ENCODE measurements around the gene TFEB. TPM values are rescaled to one million over a fixed set of nuclear protein-coding genes. Genes with fewer than 3 reads are reported as not detected.

The TFEB gene
- polyA plus RNA-seq, 1 donor: 86.0 TPM

DNA sequence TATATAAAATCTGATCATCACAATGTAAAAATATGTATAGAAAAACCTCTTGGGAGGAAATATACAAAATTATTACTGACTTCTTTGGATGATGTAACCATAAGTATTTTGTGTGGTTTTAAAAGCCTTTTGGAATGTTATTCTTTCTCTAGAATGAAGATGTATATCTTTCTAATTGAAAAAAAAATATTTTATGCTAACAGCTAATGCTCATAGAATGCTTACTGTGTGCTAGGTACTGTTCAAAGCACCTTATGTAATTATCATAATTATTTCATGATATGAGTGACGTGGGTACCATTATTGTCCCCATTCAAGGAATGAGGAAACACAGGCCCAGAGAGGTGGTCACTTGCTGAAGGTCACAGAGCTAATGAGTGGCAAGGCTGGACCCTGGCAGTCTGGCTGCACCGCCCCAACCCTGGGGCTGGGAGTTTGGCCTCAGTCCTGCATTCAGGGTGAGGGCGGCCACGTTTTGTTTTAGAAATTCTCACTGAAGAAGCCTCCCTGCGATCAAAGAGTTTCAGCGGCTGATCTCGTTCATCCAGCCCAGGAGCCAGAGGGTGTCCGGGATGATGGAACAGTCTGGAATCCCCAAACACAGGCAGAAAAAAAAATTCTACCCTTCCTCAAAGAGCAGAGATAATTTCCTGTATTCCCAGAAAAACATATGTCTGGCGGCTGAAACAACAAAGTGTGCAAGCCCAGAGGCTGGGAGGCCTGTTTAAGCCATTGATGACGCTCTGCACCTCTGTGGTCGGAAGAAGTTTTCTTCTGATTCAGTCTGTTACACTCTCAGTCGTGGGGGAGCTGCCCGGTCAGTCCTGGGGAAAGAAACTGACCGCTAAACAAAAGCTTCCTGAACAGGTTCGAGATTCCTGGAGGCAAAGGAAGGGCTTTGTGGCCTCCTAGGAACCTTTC, 37.3 kb downstream of the TFEB start:
- WGBS (ENCODE audit: insufficient coverage, low lambda C conversion rate): 70% methylated on average over 2 of the region's 15 CpGs
- Histone ChIP-seq H3K27me3 (ENCODE audit: control insufficient read depth, insufficient read depth, low read length) (no peaks in the 10 kb centered on the region), H3K9me3 (ENCODE audit: control insufficient read depth, low read depth, low read length) (no peaks in the 10 kb centered on the region), H3K4me3 (ENCODE audit: low read length) (no peak overlapping the region), H3K4me1 (ENCODE audit: control insufficient read depth, insufficient read depth, low read length) (no peaks in the 10 kb centered on the region), H3K36me3 (ENCODE audit: control insufficient read depth, insufficient read depth, low read length) (peaks cover 53% of the 10 kb centered on the region), H3K27ac (ENCODE audit: low read length) (no peak overlapping the region)
- DNase-seq: no peak

- H3K36me3 ChIP-seq (ENCODE audit: control insufficient read depth, insufficient read depth, low read length): peaks cover 40% of the 10 kb centered on the region
Observed at GRCh38 chr6:41696788-41697187, 38.6 kb downstream of the TFEB start.

GRCh38 chr6:41695825-41696224, 39.6 kb downstream of the TFEB start:
- WGBS (ENCODE audit: insufficient coverage, low lambda C conversion rate): no CpG with 5 or more reads among the region's 6 CpGs
- Histone ChIP-seq H3K36me3 (ENCODE audit: control insufficient read depth, insufficient read depth, low read length) (peaks cover 49% of the 10 kb centered on the region), H3K27ac (ENCODE audit: low read length) (no peak overlapping the region), H3K4me3 (ENCODE audit: low read length) (no peak overlapping the region), H3K4me1 (ENCODE audit: control insufficient read depth, insufficient read depth, low read length) (no peaks in the 10 kb centered on the region), H3K9me3 (ENCODE audit: control insufficient read depth, low read depth, low read length) (no peaks in the 10 kb centered on the region), H3K27me3 (ENCODE audit: control insufficient read depth, insufficient read depth, low read length) (no peaks in the 10 kb centered on the region)
- no peak for DNase-seq

More at GRCh38 chr6:41696788-41697187, 38.6 kb downstream of the TFEB start:
- H3K27me3 ChIP-seq (ENCODE audit: control insufficient read depth, insufficient read depth, low read length): no peaks in the 10 kb centered on the region
- no peaks in the 10 kb centered on the region for H3K4me1 ChIP-seq (ENCODE audit: control insufficient read depth, insufficient read depth, low read length)
- no CpG with 5 or more reads among the region's 6 CpGs for WGBS (ENCODE audit: insufficient coverage, low lambda C conversion rate)
- DNase-seq: no peak
- H3K9me3 ChIP-seq (ENCODE audit: control insufficient read depth, low read depth, low read length): no peaks in the 10 kb centered on the region
- H3K27ac ChIP-seq (ENCODE audit: low read length): no peak overlapping the region
- no peak overlapping the region for H3K4me3 ChIP-seq (ENCODE audit: low read length)

GRCh38 chr6:41694815-41695526, 40.4 kb downstream of the TFEB start:
- WGBS (ENCODE audit: insufficient coverage, low lambda C conversion rate): no CpG with 5 or more reads among the region's 6 CpGs
- no peaks in the 10 kb centered on the region for H3K4me1 ChIP-seq (ENCODE audit: control insufficient read depth, insufficient read depth, low read length)
- H3K36me3 ChIP-seq (ENCODE audit: control insufficient read depth, insufficient read depth, low read length): peaks cover 51% of the 10 kb centered on the region
- H3K27me3 ChIP-seq (ENCODE audit: control insufficient read depth, insufficient read depth, low read length): no peaks in the 10 kb centered on the region
- H3K4me3 ChIP-seq (ENCODE audit: low read length): no peak overlapping the region
- no peak for DNase-seq
- H3K27ac ChIP-seq (ENCODE audit: low read length): no peak overlapping the region
- H3K9me3 ChIP-seq (ENCODE audit: control insufficient read depth, low read depth, low read length): no peaks in the 10 kb centered on the region

DNA sequence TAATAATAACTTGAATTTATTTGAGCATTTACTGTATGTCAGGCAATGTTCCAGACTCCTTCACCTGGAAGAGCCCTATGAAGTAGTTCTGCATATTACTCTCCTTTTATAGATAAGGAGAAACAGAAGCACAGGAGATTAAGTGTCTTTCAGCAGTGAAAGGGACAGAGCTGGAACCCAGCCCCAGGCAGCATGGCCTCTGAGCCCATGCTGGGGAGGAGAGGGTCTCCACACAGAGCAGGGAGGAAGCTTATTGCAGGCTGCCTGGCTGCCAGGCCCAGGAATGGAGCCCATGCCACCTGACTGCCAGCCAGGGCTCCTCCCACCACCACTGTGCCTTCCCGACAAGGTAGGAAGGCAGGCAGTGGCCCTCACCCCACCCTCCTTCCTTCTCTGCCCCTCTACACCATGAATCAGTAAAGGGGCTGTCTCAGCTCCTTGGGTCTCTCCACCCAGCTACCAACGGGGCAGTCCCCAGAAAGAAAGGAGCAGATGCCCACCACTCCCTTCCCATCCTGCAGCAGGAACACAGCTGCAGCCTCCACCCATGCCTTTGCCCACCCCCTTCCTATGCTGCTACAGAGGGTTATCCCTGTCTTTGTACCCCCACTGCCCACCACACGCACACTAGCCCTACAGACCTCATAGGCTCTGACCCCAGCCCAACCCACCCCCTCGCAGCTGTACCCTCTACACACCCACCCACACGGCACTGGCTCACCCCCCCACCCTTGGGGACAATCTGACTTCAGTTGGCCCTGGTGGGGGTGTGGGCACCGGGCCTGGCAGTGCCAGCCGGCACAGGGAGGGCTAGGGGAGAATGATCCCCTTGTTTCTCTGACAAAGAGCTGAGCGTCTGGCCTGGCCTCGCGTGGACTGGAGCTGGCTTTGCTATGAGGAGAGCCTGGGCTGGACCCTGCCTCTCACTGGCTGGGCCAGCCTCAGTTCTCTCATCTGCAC, 41.8 kb downstream of the TFEB start:
- DNase-seq: no peak
- Histone ChIP-seq H3K36me3 (ENCODE audit: control insufficient read depth, insufficient read depth, low read length) (peaks cover 52% of the 10 kb centered on the region), H3K4me1 (ENCODE audit: control insufficient read depth, insufficient read depth, low read length) (no peaks in the 10 kb centered on the region), H3K4me3 (ENCODE audit: low read length) (no peak overlapping the region), H3K27me3 (ENCODE audit: control insufficient read depth, insufficient read depth, low read length) (no peaks in the 10 kb centered on the region), H3K9me3 (ENCODE audit: control insufficient read depth, low read depth, low read length) (no peaks in the 10 kb centered on the region), H3K27ac (ENCODE audit: low read length) (no peak overlapping the region)
- WGBS (ENCODE audit: insufficient coverage, low lambda C conversion rate): no CpG with 5 or more reads among the region's 10 CpGs

GRCh38 chr6:41692730-41693129, 42.7 kb downstream of the TFEB start:
- Histone ChIP-seq H3K27me3 (ENCODE audit: control insufficient read depth, insufficient read depth, low read length) (no peaks in the 10 kb centered on the region), H3K36me3 (ENCODE audit: control insufficient read depth, insufficient read depth, low read length) (peaks cover 54% of the 10 kb centered on the region), H3K4me3 (ENCODE audit: low read length) (no peak overlapping the region), H3K27ac (ENCODE audit: low read length) (no peak overlapping the region), H3K9me3 (ENCODE audit: control insufficient read depth, low read depth, low read length) (no peaks in the 10 kb centered on the region), H3K4me1 (ENCODE audit: control insufficient read depth, insufficient read depth, low read length) (no peaks in the 10 kb centered on the region)
- no peak for DNase-seq
- no CpG with 5 or more reads among the region's 2 CpGs for WGBS (ENCODE audit: insufficient coverage, low lambda C conversion rate)

GRCh38 chr6:41692080-41692675, 43.2 kb downstream of the TFEB start:
- no peaks in the 10 kb centered on the region for H3K9me3 ChIP-seq (ENCODE audit: control insufficient read depth, low read depth, low read length)
- no peak overlapping the region for H3K4me3 ChIP-seq (ENCODE audit: low read length)
- H3K27me3 ChIP-seq (ENCODE audit: control insufficient read depth, insufficient read depth, low read length): no peaks in the 10 kb centered on the region
- no peak for DNase-seq
- H3K4me1 ChIP-seq (ENCODE audit: control insufficient read depth, insufficient read depth, low read length): no peaks in the 10 kb centered on the region
- H3K36me3 ChIP-seq (ENCODE audit: control insufficient read depth, insufficient read depth, low read length): peaks cover 60% of the 10 kb centered on the region
- H3K27ac ChIP-seq (ENCODE audit: low read length): no peak overlapping the region

- H3K27me3 ChIP-seq (ENCODE audit: control insufficient read depth, insufficient read depth, low read length): no peaks in the 10 kb centered on the region
- no peaks in the 10 kb centered on the region for H3K4me1 ChIP-seq (ENCODE audit: control insufficient read depth, insufficient read depth, low read length)
- WGBS (ENCODE audit: insufficient coverage, low lambda C conversion rate): no CpG with 5 or more reads among the region's 8 CpGs
- H3K27ac ChIP-seq (ENCODE audit: low read length): no peak overlapping the region
- H3K36me3 ChIP-seq (ENCODE audit: control insufficient read depth, insufficient read depth, low read length): peaks cover 63% of the 10 kb centered on the region
- no peak for DNase-seq
- no peak overlapping the region for H3K4me3 ChIP-seq (ENCODE audit: low read length)
- H3K9me3 ChIP-seq (ENCODE audit: control insufficient read depth, low read depth, low read length): no peaks in the 10 kb centered on the region
Observed at GRCh38 chr6:41691426-41692079, 43.9 kb downstream of the TFEB start.

DNA sequence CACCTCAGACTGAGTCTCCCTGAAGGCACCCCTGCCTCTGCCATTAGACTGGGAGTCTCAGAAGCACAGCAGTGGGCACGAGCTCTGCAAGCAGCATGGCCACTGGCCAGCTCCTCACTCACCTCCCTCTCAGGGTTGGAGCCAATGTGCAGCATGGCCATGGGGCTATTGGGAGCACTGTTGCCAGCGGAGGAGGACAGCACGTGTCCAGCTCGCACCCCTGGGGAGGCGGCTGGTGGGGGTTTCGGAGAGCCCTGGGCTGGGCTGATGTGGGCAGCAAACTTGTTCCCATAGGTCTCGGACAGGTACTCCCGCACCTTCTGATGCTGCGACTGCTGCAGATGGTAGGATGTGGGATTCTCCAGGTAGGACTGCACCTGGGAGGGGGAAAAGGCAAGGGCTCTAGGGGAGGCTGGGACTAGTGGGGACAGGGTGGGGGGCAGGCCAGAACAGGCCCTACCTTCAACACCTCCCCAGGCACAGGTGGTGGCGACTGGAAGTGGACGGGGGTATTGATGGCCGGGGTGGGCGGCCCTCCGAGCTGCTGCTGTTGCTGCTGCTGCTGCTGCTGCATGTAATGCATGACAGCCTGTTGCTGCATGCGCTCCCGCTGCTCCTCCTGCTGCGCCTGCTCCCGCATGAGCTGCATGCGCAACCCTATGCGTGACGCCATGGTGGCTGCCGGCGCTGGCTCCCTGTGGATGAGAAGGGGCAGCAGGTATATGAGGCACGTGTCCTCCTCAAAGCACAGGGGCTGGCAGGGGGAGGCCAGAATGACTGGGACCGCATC, 44.7 kb downstream of the TFEB start:
- no CpG with 5 or more reads among the region's 25 CpGs for WGBS (ENCODE audit: insufficient coverage, low lambda C conversion rate)
- no peak overlapping the region for H3K4me3 ChIP-seq (ENCODE audit: low read length)
- DNase-seq: no peak
- H3K36me3 ChIP-seq (ENCODE audit: control insufficient read depth, insufficient read depth, low read length): peaks cover 66% of the 10 kb centered on the region
- no peaks in the 10 kb centered on the region for H3K4me1 ChIP-seq (ENCODE audit: control insufficient read depth, insufficient read depth, low read length)
- H3K27me3 ChIP-seq (ENCODE audit: control insufficient read depth, insufficient read depth, low read length): no peaks in the 10 kb centered on the region
- no peak overlapping the region for H3K27ac ChIP-seq (ENCODE audit: low read length)
- H3K9me3 ChIP-seq (ENCODE audit: control insufficient read depth, low read depth, low read length): no peaks in the 10 kb centered on the region

Measured in large intestine (tissue), 3 donors.